Measurements from ENCODE around the gene KLF11. TPM values are rescaled to one million over a fixed set of nuclear protein-coding genes. Genes with fewer than 3 reads are reported as not detected.
"Not testable (repeated sequence)": the region's sequence is repeated elsewhere in the genome, so short reads cannot be mapped to it uniquely, and the experiment has no call there.

The KLF11 gene
- total and polyA plus RNA-seq, 7 donors = 7.0 to 27.0 (median 11.8) TPM

DNA sequence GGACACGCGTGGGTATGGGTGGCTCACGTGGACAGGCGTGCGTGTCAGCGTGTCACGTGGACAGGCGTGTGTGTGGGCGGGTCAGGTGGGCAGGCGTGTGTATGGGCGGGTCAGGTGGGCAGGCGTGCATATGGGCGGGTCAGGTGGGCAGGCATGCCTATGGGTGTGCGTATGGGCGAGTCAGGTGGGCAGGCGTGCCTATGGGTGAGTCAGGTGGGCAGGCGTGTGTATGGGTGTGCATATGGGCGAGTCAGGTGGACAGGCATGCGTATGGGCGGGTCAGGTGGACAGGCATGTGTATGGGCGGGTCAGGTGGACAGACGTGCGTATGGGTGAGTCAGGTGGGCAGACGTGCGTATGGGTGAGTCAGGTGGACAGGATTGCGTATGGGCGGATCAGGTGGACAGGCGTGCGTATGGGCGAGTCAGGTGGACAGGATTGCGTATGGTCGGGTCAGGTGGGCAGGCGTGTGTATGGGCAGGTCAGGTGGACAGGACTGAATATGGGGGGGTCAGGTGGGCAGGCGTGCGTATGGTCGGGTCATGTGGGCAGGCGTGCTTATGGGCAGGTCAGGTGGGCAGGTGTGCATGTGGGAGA lies 30.9 kb upstream of the KLF11 start:
- DNase-seq; ATAC-seq; H3K9me3 ChIP-seq; intact Hi-C loops (cut with DNase I); H3K27ac ChIP-seq; H3K4me3 ChIP-seq; H3K36me3 ChIP-seq (ENCODE audit: insufficient read depth in 1 of 2, low read depth in 1 of 2); H3K27me3 ChIP-seq (ENCODE audit: insufficient read depth in 3 of 3, low read length in 2 of 3): not testable (repeated sequence)
- peaks cover 22% of the 10 kb centered on the region for H3K4me1 ChIP-seq
- 93 to 95% (median 94%) methylated on average over 36 to 37 of the region's 37 CpGs for WGBS, 3 donors

GRCh38 chr2:10012963-10013461 lies 30.3 kb upstream of the KLF11 start:
- no peak for ATAC-seq
- intact Hi-C loops (cut with DNase I) = no loop called here
- Histone ChIP-seq H3K27me3 (ENCODE audit: insufficient read depth in 3 of 3, low read length in 2 of 3) (no peaks in the 10 kb centered on the region), H3K4me3 (no peak overlapping the region), H3K36me3 (ENCODE audit: insufficient read depth in 1 of 2, low read depth in 1 of 2) (no peaks in the 10 kb centered on the region), H3K4me1 (peaks cover 19% of the 10 kb centered on the region), H3K9me3 (peaks cover 3% of the 10 kb centered on the region), H3K27ac (no peak overlapping the region)
- no peak for DNase-seq
- TF ChIP-seq CTCF (IDR thresholded peaks at IDR 0.05) = no peak
- 89 to 94% (median 92%) methylated on average over 29 of the region's 29 CpGs for WGBS, 3 donors

DNA sequence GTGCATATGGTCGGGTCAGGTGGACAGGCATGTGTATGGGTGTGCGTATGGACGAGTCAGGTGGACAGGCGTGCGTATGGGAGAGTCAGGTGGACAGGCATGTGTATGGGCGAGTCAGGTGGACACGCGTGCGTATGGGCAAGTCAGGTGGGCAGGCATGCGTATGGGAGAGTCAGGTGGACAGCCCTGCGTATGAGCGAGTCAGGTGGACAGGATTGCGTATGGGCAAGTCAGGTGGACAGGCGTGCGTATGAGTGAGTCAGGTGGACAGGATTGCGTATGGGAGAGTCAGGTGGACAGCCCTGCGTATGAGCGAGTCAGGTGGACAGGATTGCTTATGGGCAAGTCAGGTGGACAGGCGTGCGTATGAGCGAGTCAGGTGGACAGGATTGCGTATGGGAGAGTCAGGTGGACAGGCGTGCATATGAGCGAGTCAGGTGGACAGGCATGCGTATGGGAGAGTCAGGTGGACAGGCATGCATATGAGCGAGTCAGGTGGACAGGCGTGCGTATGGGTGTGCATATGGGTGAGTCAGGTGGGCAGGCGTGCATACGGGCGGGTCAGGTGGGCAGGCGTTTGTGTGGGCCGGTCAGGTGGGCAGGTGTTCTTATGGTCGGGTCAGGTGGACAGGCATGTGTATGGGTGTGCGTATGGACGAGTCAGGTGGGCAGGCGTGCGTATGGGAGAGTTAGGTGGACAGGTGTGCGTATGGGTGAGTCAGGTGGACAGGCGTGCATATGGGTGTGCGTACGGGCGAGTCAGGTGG lies 29.5 kb upstream of the KLF11 start:
- ATAC-seq; H3K27me3 ChIP-seq (ENCODE audit: insufficient read depth in 3 of 3, low read length in 2 of 3); DNase-seq; H3K36me3 ChIP-seq (ENCODE audit: insufficient read depth in 1 of 2, low read depth in 1 of 2); H3K9me3 ChIP-seq; intact Hi-C loops (cut with DNase I); H3K27ac ChIP-seq; H3K4me3 ChIP-seq: not testable (repeated sequence)
- H3K4me1 ChIP-seq = peaks cover 15% of the 10 kb centered on the region
- whole genome bisulfite sequencing, 3 donors = 93 to 96% (median 94%) methylated on average over 43 of the region's 43 CpGs

- H3K27me3 ChIP-seq (ENCODE audit: insufficient read depth in 3 of 3, low read length in 2 of 3) = no peaks in the 10 kb centered on the region
- H3K4me3 ChIP-seq = no peak overlapping the region
Measured at GRCh38 chr2:10014418-10015190, 28.7 kb upstream of the KLF11 start.

DNA sequence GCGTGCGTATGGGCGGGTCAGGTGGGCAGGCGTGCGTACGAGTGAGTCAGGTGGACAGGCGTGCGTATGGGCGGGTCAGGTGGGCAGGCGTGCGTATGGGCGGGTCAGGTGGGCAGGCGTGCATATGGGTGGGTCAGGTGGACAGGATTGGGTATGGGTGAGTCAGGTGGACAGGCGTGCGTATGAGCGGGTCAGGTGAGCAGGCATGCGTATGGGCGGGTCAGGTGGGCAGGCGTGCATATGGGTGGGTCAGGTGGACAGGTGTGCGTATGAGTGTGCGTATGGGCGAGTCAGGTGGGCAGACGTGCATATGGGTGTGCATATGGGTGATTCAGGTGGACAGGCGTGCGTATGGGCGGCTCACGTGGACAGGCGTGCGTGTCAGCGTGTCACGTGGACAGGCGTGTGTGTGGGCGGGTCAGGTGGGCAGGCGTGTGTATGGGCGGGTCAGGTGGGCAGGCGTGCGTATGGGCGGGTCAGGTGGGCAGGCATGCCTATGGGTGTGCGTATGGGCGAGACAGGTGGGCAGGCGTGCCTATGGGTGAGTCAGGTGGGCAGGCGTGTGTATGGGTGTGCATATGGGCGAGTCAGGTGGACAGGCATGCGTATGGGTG lies 27.9 kb upstream of the KLF11 start:
- H3K27ac ChIP-seq; ATAC-seq; DNase-seq; H3K4me3 ChIP-seq; H3K9me3 ChIP-seq; intact Hi-C loops (cut with DNase I); H3K27me3 ChIP-seq (ENCODE audit: insufficient read depth in 3 of 3, low read length in 2 of 3); H3K36me3 ChIP-seq (ENCODE audit: insufficient read depth in 1 of 2, low read depth in 1 of 2); H3K4me1 ChIP-seq: not testable (repeated sequence)
- 96 to 97% (median 96%) methylated on average over 37 to 44 of the region's 44 CpGs for WGBS, 3 donors

More at GRCh38 chr2:10014418-10015190, 28.7 kb upstream of the KLF11 start:
- no peak for DNase-seq
- intact Hi-C loops (cut with DNase I) = no loop called here
- H3K4me1 ChIP-seq = peaks cover 7% of the 10 kb centered on the region
- ATAC-seq = no peak
- 93 to 95% (median 93%) methylated on average over 40 to 42 of the region's 42 CpGs for WGBS, 3 donors
- no peaks in the 10 kb centered on the region for H3K36me3 ChIP-seq (ENCODE audit: insufficient read depth in 1 of 2, low read depth in 1 of 2)
- H3K9me3 ChIP-seq = peaks cover 3% of the 10 kb centered on the region
- TF ChIP-seq CTCF (IDR thresholded peaks at IDR 0.05) = no peak
- no peak overlapping the region for H3K27ac ChIP-seq
